CD4-positive, alpha-beta T cell (primary cell): ENCODE results near the gene UGT2B7. TPM values are rescaled to one million over a fixed set of nuclear protein-coding genes. Genes with fewer than 3 reads are reported as not detected.

Experiments
- ATAC-seq: fragments of 200-7000 bp; cut with Tn5 transposase; one replicate; pipeline ENCODE4 v1.10.0; 2022; ENCODE audit warnings: mild to moderate bottlenecking; ENCODE audit not compliant: poor library complexity
- CTCF ChIA-PET: fragments of 350-600 bp; sonication (Branson Sonifier 250); formaldehyde crosslinking; loops from one replicate; lab custom pipeline; 2021; ENCODE audit warnings: antibody characterized with exemption, inconsistent platforms; lab: Charles Lee
- POLR2A ChIA-PET: fragments of 350-600 bp; sonication (Branson Sonifier 250); formaldehyde crosslinking; loops from one replicate; lab custom pipeline; 2021; ENCODE audit warnings: antibody characterized with exemption, inconsistent platforms; lab: Charles Lee
- DNase-seq, 14 experiments: peaks; one replicate each; pipeline ENCODE4 v3.0.0-alpha.2; 2013 to 2020; ENCODE audit warnings: mixed read lengths in 2 of 14
- H3K27ac ChIP-seq, 2 donors: one replicate each; pipeline versions ENCODE4 v1.5.1 to v1.7.0; 2013; ENCODE audit warnings: low read length in 2 of 2, low read depth in 1 of 2, mild to moderate bottlenecking in 1 of 2
- H3K27me3 ChIP-seq, 2 experiments: 1 replicate in 1 of 2; 2 replicates in 1 of 2; pipeline versions ENCODE4 v1.6.1 to v1.7.0; 2013; ENCODE audit warnings: low read length in 2 of 2, control low read depth in 1 of 2, mild to moderate bottlenecking in 1 of 2, moderate library complexity in 1 of 2; ENCODE audit not compliant: insufficient read depth in 2 of 2, control insufficient read depth in 1 of 2
- H3K36me3 ChIP-seq: one replicate; pipeline ENCODE4 v1.6.1; 2013; ENCODE audit warnings: low read length, control low read depth; ENCODE audit not compliant: insufficient read depth
- H3K4me1 ChIP-seq: one replicate; pipeline ENCODE4 v1.6.1; 2013; ENCODE audit warnings: low read length, control low read depth; ENCODE audit not compliant: insufficient read depth
- H3K4me3 ChIP-seq: one replicate; pipeline ENCODE4 v1.5.1; 2013; ENCODE audit warnings: mild to moderate bottlenecking, low read length, moderate library complexity
- H3K9me3 ChIP-seq, 2 experiments: 1 replicate in 1 of 2; 2 replicates in 1 of 2; pipeline versions ENCODE4 v1.6.1 to v1.7.0; 2013; ENCODE audit warnings: low read length in 2 of 2, mild to moderate bottlenecking in 2 of 2, control low read depth in 1 of 2, moderate library complexity in 1 of 2; ENCODE audit not compliant: control insufficient read depth in 1 of 2, insufficient read depth in 1 of 2
- H3K27ac Mint-ChIP-seq: one replicate; pipeline ENCODE4 v1.8.0; 2020; ENCODE audit warnings: mixed read lengths
- H3K27me3 Mint-ChIP-seq: one replicate; pipeline ENCODE4 v1.8.0; 2021; ENCODE audit warnings: mixed read lengths
- H3K36me3 Mint-ChIP-seq: one replicate; pipeline ENCODE4 v1.8.0; 2021; ENCODE audit warnings: low read depth, mixed read lengths
- H3K4me1 Mint-ChIP-seq: one replicate; pipeline ENCODE4 v1.8.0; 2021; ENCODE audit warnings: low read depth, mixed read lengths
- H3K4me3 Mint-ChIP-seq: one replicate; pipeline ENCODE4 v1.8.0; 2020; ENCODE audit warnings: mild to moderate bottlenecking, mixed read lengths
- H3K9me3 Mint-ChIP-seq: one replicate; pipeline ENCODE4 v1.8.0; 2020; ENCODE audit warnings: mixed read lengths
- CTCF ChIP-seq: fragments of 200-600 bp; IDR thresholded peaks from one replicate; pipeline ENCODE4 v1.8.0; 2022; ENCODE audit warnings: antibody characterized with exemption, mild to moderate bottlenecking
- intact Hi-C, 2 experiments: fragments of 100-400 bp; cut with DNase I in 1 of 2; cut with micrococcal nuclease in 1 of 2; formaldehyde crosslinking; loops; one replicate each; pipeline versions ENCODE4 v1.15.1 to v1.9.0; 2023 to 2025; cut with DNase I, micrococcal nuclease
- total RNA-seq, 174 experiments: library from RNA in 2 of 174; stranded (reverse) in 2 of 174; gene quantifications; one replicate each; pipeline ENCODE4 v1.2.3 and lab custom pipeline; 2021 to 2026

UGT2B7 gene
- total RNA-seq, 2 experiments from 2014 or later = not detected

- DNase-seq (no peak), ATAC-seq (no peak)
- peaks cover 12% of the 10 kb centered on the region for H3K27me3 Mint-ChIP-seq
- H3K9me3 Mint-ChIP-seq = no peaks in the 10 kb centered on the region
- no peaks in the 10 kb centered on the region for H3K27me3 ChIP-seq
- no peaks in the 10 kb centered on the region for H3K4me1 Mint-ChIP-seq
- H3K4me1 ChIP-seq = no peaks in the 10 kb centered on the region
- no peak overlapping the region for H3K4me3 Mint-ChIP-seq
- H3K27ac ChIP-seq = no peak overlapping the region
- CTCF ChIA-PET = no interaction called here
- intact Hi-C loops = no loop called here
- no peak overlapping the region for H3K27ac Mint-ChIP-seq
- no peaks in the 10 kb centered on the region for H3K36me3 Mint-ChIP-seq
- TF ChIP-seq CTCF = no peak
- H3K9me3 ChIP-seq = no peaks in the 10 kb centered on the region
- H3K36me3 ChIP-seq = no peaks in the 10 kb centered on the region
- no peak overlapping the region for H3K4me3 ChIP-seq
- POLR2A ChIA-PET = no interaction called here
These were observed 51.1 kb downstream of the UGT2B7 start for GRCh38 chr4:69147334-69147733.

GRCh38 chr4:69154021-69154420 is 57.7 kb downstream of the UGT2B7 start:
- Histone ChIP-seq H3K27ac (no peak overlapping the region), H3K36me3 (no peaks in the 10 kb centered on the region), H3K9me3 (no peaks in the 10 kb centered on the region), H3K4me3 (no peak overlapping the region), H3K27me3 (no peaks in the 10 kb centered on the region), H3K4me1 (no peaks in the 10 kb centered on the region)
- no peak overlapping the region for H3K4me3 Mint-ChIP-seq
- ATAC-seq (no peak), DNase-seq (no peak)
- H3K4me1 Mint-ChIP-seq = no peaks in the 10 kb centered on the region
- intact Hi-C loops = no loop called here
- H3K9me3 Mint-ChIP-seq = no peaks in the 10 kb centered on the region
- POLR2A ChIA-PET = no interaction called here
- no peaks in the 10 kb centered on the region for H3K27me3 Mint-ChIP-seq
- H3K36me3 Mint-ChIP-seq = no peaks in the 10 kb centered on the region
- TF ChIP-seq CTCF = no peak
- H3K27ac Mint-ChIP-seq = no peak overlapping the region
- CTCF ChIA-PET = no interaction called here

- no peak overlapping the region for H3K27ac Mint-ChIP-seq
- H3K9me3 Mint-ChIP-seq = no peaks in the 10 kb centered on the region
- POLR2A ChIA-PET = no interaction called here
- Histone ChIP-seq H3K4me3 (no peak overlapping the region), H3K27ac (no peak overlapping the region), H3K9me3 (no peaks in the 10 kb centered on the region), H3K4me1 (no peaks in the 10 kb centered on the region), H3K27me3 (no peaks in the 10 kb centered on the region), H3K36me3 (no peaks in the 10 kb centered on the region)
- CTCF ChIA-PET = no interaction called here
- no peak for TF ChIP-seq CTCF
- DNase-seq (no peak), ATAC-seq (no peak)
- no peaks in the 10 kb centered on the region for H3K27me3 Mint-ChIP-seq
- no peaks in the 10 kb centered on the region for H3K4me1 Mint-ChIP-seq
- H3K36me3 Mint-ChIP-seq = no peaks in the 10 kb centered on the region
- intact Hi-C loops = no loop called here
- no peak overlapping the region for H3K4me3 Mint-ChIP-seq
These were observed 60.6 kb downstream of the UGT2B7 start for GRCh38 chr4:69156913-69157312.

Other genes starting within 250 kb of the UGT2B7 start
- gene UGT2A3, start 144.7 kb upstream of the UGT2B7 start, total RNA-seq = not detected
- not detected for gene UGT2B11, start 118.3 kb downstream of the UGT2B7 start, total RNA-seq
- gene UGT2B28, start 184.0 kb downstream of the UGT2B7 start, total RNA-seq = not detected